NB4 (cell line): ENCODE data around the gene SENP3.

Source experiments
- DNase-seq: peaks from one replicate; pipeline ENCODE4 v3.0.0; 2010; ENCODE audit warnings: low read depth
- H3K4me3 ChIP-seq: one replicate; pipeline ENCODE4 v1.5.1; 2011; ENCODE audit warnings: mild to moderate bottlenecking, low read depth, low read length, moderate library complexity
- MYC ChIP-seq: IDR thresholded peaks from 2 replicates; pipeline ENCODE4 v1.6.1; 2011; ENCODE audit warnings: low read depth, low read length
- POLR2A ChIP-seq: IDR thresholded peaks from 2 replicates; pipeline ENCODE4 v1.6.1; 2011; ENCODE audit warnings: mild to moderate bottlenecking; ENCODE audit not compliant: insufficient read length; ENCODE audit errors: extremely low read depth
- TF ChIP-seq, protein P1 (sequence below): IDR thresholded peaks from 2 replicates; pipeline ENCODE4 v1.6.1; 2011; ENCODE audit warnings: low read depth, low read length
- TF ChIP-seq, protein P2 (sequence below): IDR thresholded peaks from one replicate; pipeline ENCODE4 v1.5.1; 2012; ENCODE audit warnings: low read depth, low read length

SENP3 gene

DNA sequence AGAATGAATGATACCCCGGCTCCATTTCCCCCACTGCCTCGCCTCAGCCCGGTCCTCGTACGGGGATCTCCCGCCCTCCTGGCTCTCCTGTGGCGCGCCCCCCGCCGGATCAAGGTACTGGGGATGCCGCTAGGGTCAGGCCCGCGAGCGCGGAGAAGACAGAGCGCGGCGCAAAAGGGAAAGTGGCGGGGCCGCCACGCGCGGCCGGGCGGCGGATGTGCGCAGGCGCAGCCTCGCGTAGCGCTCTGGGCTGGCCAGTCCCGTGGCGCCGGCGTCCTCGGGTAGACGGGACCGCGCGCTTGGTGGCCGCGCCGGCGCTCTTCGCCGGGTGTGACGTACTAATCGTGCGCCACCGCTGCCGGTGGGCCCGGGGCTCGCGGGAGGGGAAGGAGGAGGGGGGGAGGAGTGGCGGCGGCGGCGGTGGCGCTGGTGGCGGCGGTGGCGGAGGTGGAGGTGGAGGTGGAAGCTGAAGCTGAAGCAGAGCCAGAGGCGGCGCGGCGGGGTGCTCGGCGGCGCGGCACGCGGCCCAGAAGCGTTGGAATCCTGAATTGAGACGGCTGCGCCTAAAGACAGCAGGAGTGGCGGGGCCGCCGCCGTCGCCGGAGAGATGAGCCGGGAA, at the start of gene SENP3:
Gene SENP3, plus strand, starts transcription at position 331 of the 619 bp plus-strand sequence. CDS start 1,158 bp downstream, outside the sequence.
- TF ChIP-seq, protein P1, sequence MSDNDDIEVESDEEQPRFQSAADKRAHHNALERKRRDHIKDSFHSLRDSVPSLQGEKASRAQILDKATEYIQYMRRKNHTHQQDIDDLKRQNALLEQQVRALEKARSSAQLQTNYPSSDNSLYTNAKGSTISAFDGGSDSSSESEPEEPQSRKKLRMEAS = peak; percentile 49; the same call in 1 of the 2 replicates
- TF ChIP-seq, protein P2, sequence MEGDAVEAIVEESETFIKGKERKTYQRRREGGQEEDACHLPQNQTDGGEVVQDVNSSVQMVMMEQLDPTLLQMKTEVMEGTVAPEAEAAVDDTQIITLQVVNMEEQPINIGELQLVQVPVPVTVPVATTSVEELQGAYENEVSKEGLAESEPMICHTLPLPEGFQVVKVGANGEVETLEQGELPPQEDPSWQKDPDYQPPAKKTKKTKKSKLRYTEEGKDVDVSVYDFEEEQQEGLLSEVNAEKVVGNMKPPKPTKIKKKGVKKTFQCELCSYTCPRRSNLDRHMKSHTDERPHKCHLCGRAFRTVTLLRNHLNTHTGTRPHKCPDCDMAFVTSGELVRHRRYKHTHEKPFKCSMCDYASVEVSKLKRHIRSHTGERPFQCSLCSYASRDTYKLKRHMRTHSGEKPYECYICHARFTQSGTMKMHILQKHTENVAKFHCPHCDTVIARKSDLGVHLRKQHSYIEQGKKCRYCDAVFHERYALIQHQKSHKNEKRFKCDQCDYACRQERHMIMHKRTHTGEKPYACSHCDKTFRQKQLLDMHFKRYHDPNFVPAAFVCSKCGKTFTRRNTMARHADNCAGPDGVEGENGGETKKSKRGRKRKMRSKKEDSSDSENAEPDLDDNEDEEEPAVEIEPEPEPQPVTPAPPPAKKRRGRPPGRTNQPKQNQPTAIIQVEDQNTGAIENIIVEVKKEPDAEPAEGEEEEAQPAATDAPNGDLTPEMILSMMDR = no peak
- TF ChIP-seq MYC = peak; percentile 57; the same call in 1 of the 2 replicates
- peak; percentile 56 for TF ChIP-seq POLR2A
- peak; percentile 88 for DNase-seq

DNA sequence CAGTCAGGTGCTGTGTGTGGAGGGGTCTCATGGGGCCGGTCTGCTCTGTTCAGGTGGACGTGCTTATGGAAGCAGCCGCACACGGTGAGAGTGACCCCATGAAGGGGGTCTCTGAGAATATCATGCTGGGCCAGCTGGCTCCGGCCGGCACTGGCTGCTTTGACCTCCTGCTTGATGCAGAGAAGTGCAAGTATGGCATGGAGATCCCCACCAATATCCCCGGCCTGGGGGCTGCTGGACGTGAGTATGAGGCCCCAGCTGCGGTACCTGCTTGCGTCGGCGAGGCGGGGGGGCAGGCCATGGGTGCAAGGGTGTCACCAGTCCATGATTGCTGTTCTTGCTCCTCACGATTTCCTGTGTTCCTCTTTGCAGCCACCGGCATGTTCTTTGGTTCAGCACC, 49.6 kb upstream of the SENP3 start:
- TF ChIP-seq, protein P1 = no peak
- no peak for TF ChIP-seq POLR2A
- TF ChIP-seq, protein P2 = no peak
- no peak for TF ChIP-seq MYC
- no peak overlapping the region for H3K4me3 ChIP-seq
- DNase-seq = no peak

More for the DNA sequence above, at the start of gene SENP3:
- H3K4me3 ChIP-seq = peak within 1 kb of the TSS; percentile 88

DNA sequence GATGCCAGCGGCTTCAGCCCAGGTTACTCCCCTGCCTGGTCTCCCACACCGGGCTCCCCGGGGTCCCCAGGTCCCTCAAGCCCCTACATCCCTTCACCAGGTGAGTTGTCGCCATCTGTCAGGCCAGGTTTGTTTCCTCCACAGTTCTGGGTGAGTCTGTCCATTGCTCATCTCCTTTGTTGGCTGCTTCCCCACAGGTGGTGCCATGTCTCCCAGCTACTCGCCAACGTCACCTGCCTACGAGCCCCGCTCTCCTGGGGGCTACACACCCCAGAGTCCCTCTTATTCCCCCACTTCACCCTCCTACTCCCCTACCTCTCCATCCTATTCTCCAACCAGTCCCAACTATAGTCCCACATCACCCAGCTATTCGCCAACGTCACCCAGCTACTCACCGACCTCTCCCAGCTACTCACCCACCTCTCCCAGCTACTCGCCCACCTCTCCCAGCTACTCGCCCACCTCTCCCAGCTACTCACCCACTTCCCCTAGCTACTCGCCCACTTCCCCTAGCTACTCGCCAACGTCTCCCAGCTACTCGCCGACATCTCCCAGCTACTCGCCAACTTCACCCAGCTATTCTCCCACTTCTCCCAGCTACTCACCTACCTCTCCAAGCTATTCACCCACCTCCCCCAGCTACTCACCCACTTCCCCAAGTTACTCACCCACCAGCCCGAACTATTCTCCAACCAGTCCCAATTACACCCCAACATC, 48.7 kb upstream of the SENP3 start:
- TF ChIP-seq MYC (no peak), POLR2A (no peak)
- TF ChIP-seq, protein P2 = no peak
- TF ChIP-seq, protein P1 = no peak
- no peak overlapping the region for H3K4me3 ChIP-seq
- no peak for DNase-seq

DNA sequence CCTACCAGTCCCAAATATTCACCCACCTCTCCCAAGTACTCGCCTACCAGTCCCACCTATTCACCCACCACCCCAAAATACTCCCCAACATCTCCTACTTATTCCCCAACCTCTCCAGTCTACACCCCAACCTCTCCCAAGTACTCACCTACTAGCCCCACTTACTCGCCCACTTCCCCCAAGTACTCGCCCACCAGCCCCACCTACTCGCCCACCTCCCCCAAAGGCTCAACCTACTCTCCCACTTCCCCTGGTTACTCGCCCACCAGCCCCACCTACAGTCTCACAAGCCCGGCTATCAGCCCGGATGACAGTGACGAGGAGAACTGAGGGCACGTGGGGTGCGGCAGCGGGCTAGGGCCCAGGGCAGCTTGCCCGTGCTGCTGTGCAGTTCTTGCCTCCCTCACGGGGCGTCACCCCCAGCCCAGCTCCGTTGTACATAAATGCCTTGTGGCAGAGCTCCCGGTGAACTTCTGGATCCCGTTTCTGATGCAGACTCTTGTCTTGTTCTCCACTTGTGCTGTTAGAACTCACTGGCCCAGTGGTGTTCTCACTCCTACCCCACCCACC, 47.8 kb upstream of the SENP3 start:
- no peak for DNase-seq
- no peak overlapping the region for H3K4me3 ChIP-seq
- no peak for TF ChIP-seq POLR2A
- TF ChIP-seq, protein P2 = no peak
- TF ChIP-seq, protein P1 = no peak

DNA sequence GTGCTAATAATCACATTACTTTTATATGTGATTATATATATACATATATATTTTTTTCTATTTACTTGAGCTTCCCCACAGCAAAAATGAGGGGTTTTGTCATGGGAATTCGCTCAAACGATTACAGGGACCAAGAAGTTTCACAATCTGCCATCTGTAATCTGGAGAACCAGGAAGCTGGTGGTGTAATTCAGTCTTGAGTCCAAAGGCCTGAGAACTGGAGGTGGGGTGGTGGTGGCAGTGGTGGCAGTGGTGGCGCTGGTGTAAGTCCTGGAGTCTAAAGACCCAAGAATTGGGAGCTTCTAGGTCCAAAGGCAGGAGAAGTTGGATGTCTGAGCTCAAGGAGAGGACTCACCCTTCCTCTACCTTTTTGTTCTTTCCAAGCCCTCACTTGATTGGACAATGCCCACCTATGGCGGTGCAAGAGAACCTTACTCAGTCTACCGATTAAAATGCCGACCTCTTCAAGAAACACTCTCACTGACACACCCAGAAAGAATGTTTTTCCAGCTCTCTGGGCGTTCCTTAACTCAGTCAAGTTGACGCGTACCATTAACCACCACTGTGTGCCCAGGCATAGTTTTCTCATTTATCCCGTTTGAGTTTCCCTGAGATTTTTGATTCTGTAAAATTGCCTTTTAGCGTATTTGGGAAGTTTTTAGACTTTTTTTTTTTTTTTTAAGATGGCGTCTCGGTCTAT, 45.7 kb upstream of the SENP3 start:
- no peak overlapping the region for H3K4me3 ChIP-seq
- DNase-seq = peak; percentile 16
- TF ChIP-seq, protein P1 = no peak
- no peak for TF ChIP-seq POLR2A
- TF ChIP-seq, protein P2 = no peak
- no peak for TF ChIP-seq MYC
